ENCODE measurements around the gene APOF.
"Not testable (repeated sequence)": the region's sequence is repeated elsewhere in the genome, so short reads cannot be mapped to it uniquely, and the experiment has no call there.

APOF gene

GRCh38 chr12:56374726-56375597 is 12.3 kb upstream of the APOF start:
- DNase-seq: no peak
- in situ Hi-C loops (cut with MboI; ENCODE audit: low pct_unique_long_range_greater_than_20kb, low sequenced_read_pairs): no loop called here

- in situ Hi-C loops (cut with MboI; ENCODE audit: low pct_unique_long_range_greater_than_20kb, low sequenced_read_pairs): no loop called here
- no peak for DNase-seq
Measured at GRCh38 chr12:56373515-56373914, 10.9 kb upstream of the APOF start.

- no peak for DNase-seq
- in situ Hi-C loops (cut with MboI; ENCODE audit: low pct_unique_long_range_greater_than_20kb, low sequenced_read_pairs): no loop called here
Measured at GRCh38 chr12:56366948-56367347, 4.3 kb upstream of the APOF start.

- DNase-seq: no peak
- in situ Hi-C loops (cut with MboI; ENCODE audit: low pct_unique_long_range_greater_than_20kb, low sequenced_read_pairs): no loop called here
Measured at GRCh38 chr12:56361487-56362129, 1.0 kb downstream of the APOF start.

GRCh38 chr12:56359851-56360767 is 2.5 kb downstream of the APOF start, which contains the start of gene STAT2:
STAT2 (minus strand) TSS chr12:56360107; CDS start chr12:56356571, 3,536 bp downstream.
- DNase-seq: peak; percentile 100
- in situ Hi-C loops (cut with MboI; ENCODE audit: low pct_unique_long_range_greater_than_20kb, low sequenced_read_pairs): no loop called here

GRCh38 chr12:56358836-56359532 is 3.7 kb downstream of the APOF start:
- no peak for DNase-seq
- in situ Hi-C loops (cut with MboI; ENCODE audit: low pct_unique_long_range_greater_than_20kb, low sequenced_read_pairs): no loop called here

- no peak for DNase-seq
- in situ Hi-C loops (cut with MboI; ENCODE audit: low pct_unique_long_range_greater_than_20kb, low sequenced_read_pairs): no loop called here
Measured at GRCh38 chr12:56351325-56351724, 11.3 kb downstream of the APOF start.

GRCh38 chr12:56350662-56351061 is 12.0 kb downstream of the APOF start:
- no peak for DNase-seq
- in situ Hi-C loops (cut with MboI; ENCODE audit: low pct_unique_long_range_greater_than_20kb, low sequenced_read_pairs): no loop called here

- no peak for DNase-seq
- in situ Hi-C loops (cut with MboI; ENCODE audit: low pct_unique_long_range_greater_than_20kb, low sequenced_read_pairs): no loop called here
Measured at GRCh38 chr12:56348776-56349175, 13.9 kb downstream of the APOF start.

- in situ Hi-C loops (cut with MboI; ENCODE audit: low pct_unique_long_range_greater_than_20kb, low sequenced_read_pairs); DNase-seq: not testable (repeated sequence)
Measured at GRCh38 chr12:56347255-56347654, 15.4 kb downstream of the APOF start.

GRCh38 chr12:56346675-56347074 is 16.0 kb downstream of the APOF start:
- no peak for DNase-seq
- in situ Hi-C loops (cut with MboI; ENCODE audit: low pct_unique_long_range_greater_than_20kb, low sequenced_read_pairs): no loop called here

GRCh38 chr12:56342290-56342689 is 20.4 kb downstream of the APOF start:
- DNase-seq; in situ Hi-C loops (cut with MboI; ENCODE audit: low pct_unique_long_range_greater_than_20kb, low sequenced_read_pairs): not testable (repeated sequence)

GRCh38 chr12:56341616-56342015 is 21.0 kb downstream of the APOF start:
- in situ Hi-C loops (cut with MboI; ENCODE audit: low pct_unique_long_range_greater_than_20kb, low sequenced_read_pairs): no loop called here
- DNase-seq: no peak

- in situ Hi-C loops (cut with MboI; ENCODE audit: low pct_unique_long_range_greater_than_20kb, low sequenced_read_pairs): no loop called here
- DNase-seq: no peak
Measured at GRCh38 chr12:56339158-56339422, 23.6 kb downstream of the APOF start.

GRCh38 chr12:56338308-56339157 is 24.1 kb downstream of the APOF start, which contains the start of gene IL23A:
IL23A (plus strand) TSS chr12:56338884; CDS start chr12:56339045, 161 bp downstream.
- in situ Hi-C loops (cut with MboI; ENCODE audit: low pct_unique_long_range_greater_than_20kb, low sequenced_read_pairs): no loop called here
- DNase-seq: no peak

- in situ Hi-C loops (cut with MboI; ENCODE audit: low pct_unique_long_range_greater_than_20kb, low sequenced_read_pairs): no loop called here
Measured at GRCh38 chr12:56337753-56338251, 24.9 kb downstream of the APOF start.

GRCh38 chr12:56336361-56337167 is 26.1 kb downstream of the APOF start:
- in situ Hi-C loops (cut with MboI; ENCODE audit: low pct_unique_long_range_greater_than_20kb, low sequenced_read_pairs): no loop called here
- peak; percentile 27 for DNase-seq

More at GRCh38 chr12:56337753-56338251, 24.9 kb downstream of the APOF start:
- no peak for DNase-seq
